SU-DHL-6 (cell line): ENCODE data around the gene THSD7B.

ENCODE experiments used
- CTCF ChIP-seq: fragments of 200-600 bp; sonication (generic); IDR thresholded peaks from one replicate; pipeline ENCODE4 v1.5.1; 2017; ENCODE audit warnings: antibody characterized with exemption, mild to moderate bottlenecking, low read length, moderate library complexity; ENCODE audit not compliant: insufficient read depth, poor library complexity, severe bottlenecking
- EZH2phosphoT487 ChIP-seq: fragments of 200-600 bp; sonication (generic), shearing (Covaris generic); conservative IDR thresholded peaks from 2 replicates; pipeline ENCODE4 v1.6.1; 2018; ENCODE audit warnings: mild to moderate bottlenecking, antibody characterized with exemption, low read length, moderate library complexity, mixed read lengths

- TF ChIP-seq CTCF (no peak), EZH2phosphoT487 (no peak)
These were observed 427.3 kb downstream of the THSD7B start for GRCh38 chr2:137192366-137193310.
